SK-MEL-5 (cell line): ENCODE results near the gene EXTL2. TPM values are rescaled to one million over a fixed set of nuclear protein-coding genes. Genes with fewer than 3 reads are reported as not detected.
"Not testable (repeated sequence)": the region's sequence is repeated elsewhere in the genome, so short reads cannot be mapped to it uniquely, and the experiment has no call there.

Experiments
- DNase-seq: peaks from one replicate; pipeline ENCODE4 v3.0.0-alpha.2; 2016; ENCODE audit warnings: low read depth, low spot score
- in situ Hi-C: cut with HindIII; loops from 2 replicates; pipeline ENCODE4 v1.10.0; 2016; ENCODE audit warnings: low sequenced_read_pairs, high pct_unique_total_duplicates, low pct_unique_long_range_greater_than_20kb
- total RNA-seq: library from RNA; depleted of rRNA; stranded (reverse); fragments of >200 nt; shearing (Covaris generic); gene quantifications from 2 replicates; pipeline ENCODE4 v1.2.3, GENCODE V29; 2014; rRNA removed

The EXTL2 gene
- total RNA-seq, 1 experiment from 2014 or later = 17.2 TPM

GRCh38 chr1:100832694-100833428 is 61.8 kb downstream of the EXTL2 start:
- DNase-seq = no peak
- in situ Hi-C loops = no loop called here

GRCh38 chr1:100825666-100826065 is 69.0 kb downstream of the EXTL2 start:
- DNase-seq, in situ Hi-C loops: not testable (repeated sequence)

Other genes with a start within 250 kb of the EXTL2 start
- not detected in 2 replicates for gene VCAM1, start 175.1 kb downstream of the EXTL2 start, total RNA-seq
- 33.4 and 36.8 TPM in 2 replicates for gene SLC30A7, start 1.2 kb upstream of the EXTL2 start, total RNA-seq
- 46.8 and 48.3 TPM in 2 replicates for gene DPH5, start 130.9 kb upstream of the EXTL2 start, total RNA-seq